Tibial nerve (tissue), 3 donors: Measurements from ENCODE around the gene CDK19.

Experiments
- POLR2A ChIP-seq, 2 donors: fragments of 450-650 bp; IDR thresholded peaks; one replicate each; pipeline ENCODE4 v1.6.1; 2017; ENCODE audit warnings: antibody characterized with exemption in 2 of 2, mild to moderate bottlenecking in 2 of 2, moderate library complexity in 2 of 2
- TF ChIP-seq, protein P1 (sequence below), 5 experiments: fragments of 200-600 bp in 3 of 5; fragments of 450-650 bp in 2 of 5; sonication (generic) in 3 of 5; IDR thresholded peaks; one replicate each; pipeline ENCODE4 v1.5.1; 2016 to 2019; ENCODE audit warnings: antibody characterized with exemption in 5 of 5, mild to moderate bottlenecking in 3 of 5, moderate library complexity in 2 of 5

DNA sequence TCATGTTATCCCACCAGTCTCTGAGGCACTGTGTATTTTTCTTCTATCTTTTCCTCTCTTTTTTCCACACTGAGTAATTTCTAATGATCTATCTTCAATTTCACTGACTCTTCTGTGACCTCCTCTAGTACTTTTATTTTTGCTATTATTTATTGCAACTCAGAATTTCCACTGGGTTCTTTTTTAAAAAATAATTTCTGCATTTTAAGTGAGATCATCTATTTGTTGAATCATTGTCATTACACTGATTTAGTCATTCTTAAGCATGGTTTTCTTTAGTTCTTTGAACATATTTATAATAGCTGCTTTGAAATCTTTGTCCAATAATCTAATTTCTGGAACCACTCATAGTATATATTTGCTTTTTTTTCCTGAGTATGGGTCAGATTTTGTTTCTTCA lies 242.1 kb downstream of the CDK19 start:
- TF ChIP-seq, protein P1, sequence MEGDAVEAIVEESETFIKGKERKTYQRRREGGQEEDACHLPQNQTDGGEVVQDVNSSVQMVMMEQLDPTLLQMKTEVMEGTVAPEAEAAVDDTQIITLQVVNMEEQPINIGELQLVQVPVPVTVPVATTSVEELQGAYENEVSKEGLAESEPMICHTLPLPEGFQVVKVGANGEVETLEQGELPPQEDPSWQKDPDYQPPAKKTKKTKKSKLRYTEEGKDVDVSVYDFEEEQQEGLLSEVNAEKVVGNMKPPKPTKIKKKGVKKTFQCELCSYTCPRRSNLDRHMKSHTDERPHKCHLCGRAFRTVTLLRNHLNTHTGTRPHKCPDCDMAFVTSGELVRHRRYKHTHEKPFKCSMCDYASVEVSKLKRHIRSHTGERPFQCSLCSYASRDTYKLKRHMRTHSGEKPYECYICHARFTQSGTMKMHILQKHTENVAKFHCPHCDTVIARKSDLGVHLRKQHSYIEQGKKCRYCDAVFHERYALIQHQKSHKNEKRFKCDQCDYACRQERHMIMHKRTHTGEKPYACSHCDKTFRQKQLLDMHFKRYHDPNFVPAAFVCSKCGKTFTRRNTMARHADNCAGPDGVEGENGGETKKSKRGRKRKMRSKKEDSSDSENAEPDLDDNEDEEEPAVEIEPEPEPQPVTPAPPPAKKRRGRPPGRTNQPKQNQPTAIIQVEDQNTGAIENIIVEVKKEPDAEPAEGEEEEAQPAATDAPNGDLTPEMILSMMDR (IDR thresholded peaks at IDR 0.05) = no peak
- TF ChIP-seq POLR2A (IDR thresholded peaks at IDR 0.05) = no peak
